Thyroid gland (tissue), 4 donors: ENCODE data around the gene MYLK. TPM values are rescaled to one million over a fixed set of nuclear protein-coding genes. Genes with fewer than 3 reads are reported as not detected.

ENCODE experiments used
- DNase-seq, 2 donors: peaks; one replicate each; pipeline ENCODE4 v3.0.0-alpha.2; 2019
- H3K27ac ChIP-seq, 3 donors: fragments of 200-600 bp; sonication (generic); 1 replicate in 2 of 3; 2 replicates in 1 of 3; pipeline ENCODE4 v1.5.1; 2016 to 2019; ENCODE audit warnings: mild to moderate bottlenecking in 1 of 3, moderate library complexity in 1 of 3
- H3K27me3 ChIP-seq: fragments of 200-600 bp; sonication (generic); one replicate; pipeline ENCODE4 v1.5.1; 2019
- H3K36me3 ChIP-seq, 2 donors: fragments of 200-600 bp; sonication (generic); one replicate each; pipeline ENCODE4 v1.5.1; 2016 to 2019
- H3K4me1 ChIP-seq, 2 donors: fragments of 200-600 bp; sonication (generic); one replicate each; pipeline ENCODE4 v1.5.1; 2017 to 2019
- H3K4me3 ChIP-seq, 3 donors: fragments of 200-600 bp; sonication (generic); replicated peaks in 1 of 3; 1 replicate in 2 of 3; 2 replicates in 1 of 3; pipeline ENCODE4 v1.5.1; 2016; ENCODE audit warnings: mild to moderate bottlenecking in 1 of 3
- H3K9me3 ChIP-seq: fragments of 200-600 bp; sonication (generic); one replicate; pipeline ENCODE4 v1.5.1; 2017
- CTCF ChIP-seq, 6 experiments: fragments of 200-600 bp in 3 of 6; fragments of 450-650 bp in 3 of 6; sonication (generic) in 3 of 6; IDR thresholded peaks; one replicate each; pipeline ENCODE4 v1.5.1; 2016 to 2019; ENCODE audit warnings: antibody characterized with exemption in 6 of 6, mild to moderate bottlenecking in 2 of 6, inconsistent platforms in 1 of 6, moderate library complexity in 1 of 6
- POLR2A ChIP-seq, 2 donors: fragments of 450-650 bp; IDR thresholded peaks; one replicate each; pipeline ENCODE4 v1.6.1; 2017; ENCODE audit warnings: antibody characterized with exemption in 2 of 2, mild to moderate bottlenecking in 2 of 2, moderate library complexity in 1 of 2
- WGBS, 2 donors: methylation state at CpG; one replicate each; pipeline ENCODE4 v1.1.5; 2017; 5-methylcytosine and 5-hydroxymethylcytosine counted together
- intact Hi-C: fragments of 100-400 bp; cut with DNase I; formaldehyde crosslinking; loops from one replicate; pipeline ENCODE4 v1.15.1; 2023
- total RNA-seq, 4 donors: library from RNA; depleted of rRNA; stranded (reverse); fragments of >200 nt; gene quantifications; one replicate each; pipeline ENCODE4 v1.2.3, GENCODE V29; 2016

Gene MYLK
- total RNA-seq, 4 donors from 2014 or later: 28.9 to 51.2 (median 37.4) TPM

- H3K27me3 ChIP-seq: no peaks in the 10 kb centered on the region
- 30% methylated on average over 3 of the region's 3 CpGs for WGBS, 2 donors
- H3K4me1 ChIP-seq: no peaks in the 10 kb centered on the region
These were observed 241.8 kb downstream of the MYLK start for GRCh38 chr3:123642182-123642956.

GRCh38 chr3:123641505-123641904 lies 242.6 kb downstream of the MYLK start:
- Histone ChIP-seq H3K9me3 (no peaks in the 10 kb centered on the region), H3K27ac (no peak overlapping the region), H3K36me3 (no peaks in the 10 kb centered on the region), H3K4me1 (no peaks in the 10 kb centered on the region), H3K27me3 (no peaks in the 10 kb centered on the region), H3K4me3 (no peak overlapping the region)
- DNase-seq: no peak
- TF ChIP-seq CTCF (IDR thresholded peaks at IDR 0.05) (no peak), POLR2A (IDR thresholded peaks at IDR 0.05) (no peak)
- intact Hi-C loops: no loop called here
- WGBS, 2 donors: 79 to 83% methylated on average over 4 of the region's 4 CpGs

More at GRCh38 chr3:123642182-123642956, 241.8 kb downstream of the MYLK start:
- no peak for TF ChIP-seq POLR2A (IDR thresholded peaks at IDR 0.05)
- TF ChIP-seq CTCF (IDR thresholded peaks at IDR 0.05): peak; percentile 28 to 71 (median 58)
- Histone ChIP-seq H3K27ac (no peak overlapping the region), H3K9me3 (no peaks in the 10 kb centered on the region), H3K36me3 (no peaks in the 10 kb centered on the region), H3K4me3 (no peak overlapping the region)
- peak; percentile 67 to 71 for DNase-seq
- intact Hi-C loops: no loop called here

- 69 to 81% methylated on average over 4 of the region's 4 CpGs for WGBS, 2 donors
- Histone ChIP-seq H3K27me3 (no peaks in the 10 kb centered on the region), H3K27ac (no peak overlapping the region), H3K4me3 (no peak overlapping the region), H3K36me3 (no peaks in the 10 kb centered on the region), H3K9me3 (no peaks in the 10 kb centered on the region), H3K4me1 (no peaks in the 10 kb centered on the region)
- DNase-seq: no peak
- intact Hi-C loops: no loop called here
- TF ChIP-seq POLR2A (IDR thresholded peaks at IDR 0.05) (no peak), CTCF (IDR thresholded peaks at IDR 0.05) (no peak)
These were observed 243.2 kb downstream of the MYLK start for GRCh38 chr3:123640740-123641462.

- WGBS, 2 donors: 85 to 94% methylated on average over 15 of the region's 15 CpGs
- no peak overlapping the region for H3K27ac ChIP-seq
These were observed 243.8 kb downstream of the MYLK start for GRCh38 chr3:123640311-123640710.

More at GRCh38 chr3:123640311-123640710, 243.8 kb downstream of the MYLK start:
- Histone ChIP-seq H3K4me1 (peaks cover 0 to 2% of the 10 kb centered on the region in 2 donors), H3K4me3 (no peak overlapping the region), H3K27me3 (no peaks in the 10 kb centered on the region), H3K36me3 (no peaks in the 10 kb centered on the region), H3K9me3 (no peaks in the 10 kb centered on the region)
- DNase-seq: no peak
- intact Hi-C loops: no loop called here
- TF ChIP-seq CTCF (IDR thresholded peaks at IDR 0.05) (no peak), POLR2A (IDR thresholded peaks at IDR 0.05) (no peak)
